Vagina (tissue), 2 donors: ENCODE results near the gene NDUFAF8. TPM values are rescaled to one million over a fixed set of nuclear protein-coding genes. Genes with fewer than 3 reads are reported as not detected.

Source experiments
- DNase-seq, 2 donors: peaks; one replicate each; pipeline ENCODE4 v3.0.0-alpha.2; 2017; ENCODE audit errors: extremely low spot score in 2 of 2
- H3K27ac ChIP-seq: fragments of 200-600 bp; sonication (generic); one replicate; pipeline ENCODE4 v1.5.1; 2019
- H3K27me3 ChIP-seq: fragments of 200-600 bp; sonication (generic); one replicate; pipeline ENCODE4 v1.5.1; 2019
- H3K36me3 ChIP-seq, 2 donors: fragments of 200-600 bp; sonication (generic); one replicate each; pipeline ENCODE4 v1.5.1; 2017 to 2019
- H3K4me1 ChIP-seq: fragments of 200-600 bp; sonication (generic); one replicate; pipeline ENCODE4 v1.5.1; 2019
- H3K4me3 ChIP-seq, 2 donors: fragments of 200-600 bp; sonication (generic); 1 replicate in 1 of 2; 2 replicates in 1 of 2; pipeline ENCODE4 v1.5.1; 2016 to 2019
- H3K9me3 ChIP-seq: fragments of 200-600 bp; sonication (generic); one replicate; pipeline ENCODE4 v1.5.1; 2019
- CTCF ChIP-seq, 3 experiments: fragments of 450-650 bp in 2 of 3; fragments of 200-600 bp in 1 of 3; sonication (generic) in 1 of 3; IDR thresholded peaks; one replicate each; pipeline ENCODE4 v1.5.1; 2017 to 2019; ENCODE audit warnings: antibody characterized with exemption in 3 of 3, mild to moderate bottlenecking in 2 of 3, moderate library complexity in 2 of 3
- POLR2A ChIP-seq, 2 donors: fragments of 450-650 bp; IDR thresholded peaks; one replicate each; pipeline ENCODE4 v1.6.1; 2017; ENCODE audit warnings: antibody characterized with exemption in 2 of 2, mild to moderate bottlenecking in 2 of 2, moderate library complexity in 2 of 2
- POLR2AphosphoS5 ChIP-seq, 2 donors: sonication (generic); formaldehyde crosslinking; IDR thresholded peaks; one replicate each; pipeline ENCODE4 v1.9.0; 2017; ENCODE audit warnings: antibody characterized with exemption in 2 of 2, mild to moderate bottlenecking in 2 of 2, low read depth in 1 of 2; ENCODE audit not compliant: insufficient read depth in 1 of 2
- intact Hi-C: fragments of 100-400 bp; cut with DNase I; formaldehyde crosslinking; loops from one replicate; pipeline ENCODE4 v1.15.1; 2023
- total RNA-seq: library from RNA; depleted of rRNA; stranded (reverse); fragments of >200 nt; gene quantifications from one replicate; pipeline ENCODE4 v1.2.3, GENCODE V29; 2016

The NDUFAF8 gene
- total RNA-seq, 1 donor from 2014 or later: 52.5 TPM

- no peaks in the 10 kb centered on the region for H3K36me3 ChIP-seq
- H3K4me1 ChIP-seq: no peaks in the 10 kb centered on the region
- no peak overlapping the region for H3K4me3 ChIP-seq
- no peak for DNase-seq
- intact Hi-C loops: loop anchor here (10.0 kb wide), 1 partner anchor 187 kb away; no protein-coding TSS in a partner anchor
- H3K27ac ChIP-seq: no peak overlapping the region
- H3K27me3 ChIP-seq: no peaks in the 10 kb centered on the region
- no peaks in the 10 kb centered on the region for H3K9me3 ChIP-seq
- no peak for TF ChIP-seq POLR2A (IDR thresholded peaks at IDR 0.05)
- no peak for TF ChIP-seq CTCF (IDR thresholded peaks at IDR 0.05)
- no peak for TF ChIP-seq POLR2AphosphoS5 (IDR thresholded peaks at IDR 0.05; ENCODE audit: insufficient read depth in 1 of 2, low read depth in 1 of 2)
Measured at GRCh38 chr17:81191646-81192045, 47.5 kb upstream of the NDUFAF8 start.

- no peak overlapping the region for H3K4me3 ChIP-seq
- H3K27ac ChIP-seq: no peak overlapping the region
- DNase-seq: no peak
- no peaks in the 10 kb centered on the region for H3K4me1 ChIP-seq
- intact Hi-C loops: loop anchor here (10.0 kb wide), 1 partner anchor 188 kb away; no protein-coding TSS in a partner anchor
- H3K9me3 ChIP-seq: no peaks in the 10 kb centered on the region
- TF ChIP-seq CTCF (IDR thresholded peaks at IDR 0.05) (no peak), POLR2AphosphoS5 (IDR thresholded peaks at IDR 0.05; ENCODE audit: insufficient read depth in 1 of 2, low read depth in 1 of 2) (no peak), POLR2A (IDR thresholded peaks at IDR 0.05) (no peak)
- H3K27me3 ChIP-seq: no peaks in the 10 kb centered on the region
- peaks cover 0 to under 1% of the 10 kb centered on the region in 2 donors for H3K36me3 ChIP-seq
Measured at GRCh38 chr17:81192386-81193050, 46.6 kb upstream of the NDUFAF8 start.

GRCh38 chr17:81193051-81193410, 46.1 kb upstream of the NDUFAF8 start:
- intact Hi-C loops: loop anchor here (10.0 kb wide), 1 partner anchor 188 kb away; no protein-coding TSS in a partner anchor
- no peak for TF ChIP-seq CTCF (IDR thresholded peaks at IDR 0.05)
- TF ChIP-seq POLR2A (IDR thresholded peaks at IDR 0.05): no peak
- TF ChIP-seq POLR2AphosphoS5 (IDR thresholded peaks at IDR 0.05; ENCODE audit: insufficient read depth in 1 of 2, low read depth in 1 of 2): no peak

GRCh38 chr17:81193470-81194224, 45.5 kb upstream of the NDUFAF8 start:
- intact Hi-C loops: loop anchor here (10.0 kb wide), 1 partner anchor 189 kb away; no protein-coding TSS in a partner anchor
- H3K4me3 ChIP-seq: no peak overlapping the region
- H3K36me3 ChIP-seq: peaks cover 0 to 8% of the 10 kb centered on the region in 2 donors
- H3K4me1 ChIP-seq: no peaks in the 10 kb centered on the region
- no peak for DNase-seq
- no peak for TF ChIP-seq POLR2A (IDR thresholded peaks at IDR 0.05)
- no peak for TF ChIP-seq POLR2AphosphoS5 (IDR thresholded peaks at IDR 0.05; ENCODE audit: insufficient read depth in 1 of 2, low read depth in 1 of 2)
- TF ChIP-seq CTCF (IDR thresholded peaks at IDR 0.05): no peak
- no peaks in the 10 kb centered on the region for H3K9me3 ChIP-seq
- no peak overlapping the region for H3K27ac ChIP-seq
- H3K27me3 ChIP-seq: no peaks in the 10 kb centered on the region

More at GRCh38 chr17:81193051-81193410, 46.1 kb upstream of the NDUFAF8 start:
- no peak for DNase-seq
- no peaks in the 10 kb centered on the region for H3K4me1 ChIP-seq
- H3K4me3 ChIP-seq: no peak overlapping the region
- peaks cover 0 to 4% of the 10 kb centered on the region in 2 donors for H3K36me3 ChIP-seq
- no peaks in the 10 kb centered on the region for H3K27me3 ChIP-seq
- H3K27ac ChIP-seq: no peak overlapping the region
- H3K9me3 ChIP-seq: no peaks in the 10 kb centered on the region
